Neuronal stem cell (in vitro differentiated cells): ENCODE data around the gene DUSP28.
A peak's percentile ranks its signal among the peaks of the same experiment; 100 is the strongest.

Source experiments
- DNase-seq: peaks from one replicate; pipeline ENCODE4 v3.0.0-alpha.2; 2013; ENCODE audit warnings: low spot score
- H2AFZ ChIP-seq: one replicate; pipeline ENCODE4 v1.6.1; 2013; ENCODE audit warnings: mild to moderate bottlenecking, low read length, inconsistent platforms
- H2AK5ac ChIP-seq: 2 replicates; pipeline ENCODE4 v1.6.1; 2013; ENCODE audit warnings: low read depth, mild to moderate bottlenecking, inconsistent platforms, low read length, moderate library complexity, mixed read lengths
- H2BK120ac ChIP-seq: 2 replicates; pipeline ENCODE4 v1.6.1; 2013; ENCODE audit warnings: low read depth, mild to moderate bottlenecking, inconsistent platforms, low read length, moderate library complexity, mixed read lengths
- H2BK12ac ChIP-seq: one replicate; pipeline ENCODE4 v1.6.1; 2013; ENCODE audit warnings: low read length, inconsistent platforms
- H2BK15ac ChIP-seq: 2 replicates; pipeline ENCODE4 v1.6.1; 2013; ENCODE audit warnings: mild to moderate bottlenecking, low read length, inconsistent platforms, mixed read lengths
- H2BK5ac ChIP-seq: one replicate; pipeline ENCODE4 v1.6.1; 2013; ENCODE audit warnings: inconsistent platforms, mild to moderate bottlenecking, low read length, moderate library complexity
- H3K14ac ChIP-seq: one replicate; pipeline ENCODE4 v1.6.1; 2013; ENCODE audit warnings: low read length, inconsistent platforms
- H3K18ac ChIP-seq: 2 replicates; pipeline ENCODE4 v1.6.1; 2013; ENCODE audit warnings: low read length, inconsistent platforms
- H3K23ac ChIP-seq: 2 replicates; pipeline ENCODE4 v1.6.1; 2013; ENCODE audit warnings: low read depth, mild to moderate bottlenecking, mixed read lengths, low read length, inconsistent platforms; ENCODE audit not compliant: poor library complexity
- H3K27ac ChIP-seq: replicated peaks from 3 replicates; pipeline ENCODE4 v1.5.1; 2013; ENCODE audit warnings: low read length, inconsistent platforms
- H3K27me3 ChIP-seq, 3 experiments: 2 replicates each; pipeline ENCODE4 v1.6.1; 2013; ENCODE audit warnings: low read length in 3 of 3, mild to moderate bottlenecking in 2 of 3, inconsistent platforms in 1 of 3, low read depth in 1 of 3, mixed read lengths in 1 of 3, moderate library complexity in 1 of 3; ENCODE audit not compliant: control insufficient read depth in 3 of 3, insufficient read depth in 3 of 3
- H3K36me3 ChIP-seq, 2 donors: replicated peaks in 1 of 2; 2 replicates each; pipeline ENCODE4 v1.6.1; 2013; ENCODE audit warnings: low read length in 2 of 2; ENCODE audit not compliant: control insufficient read depth in 2 of 2, insufficient read depth in 2 of 2
- H3K4ac ChIP-seq: 2 replicates; pipeline ENCODE4 v1.6.1; 2013; ENCODE audit warnings: inconsistent platforms, mild to moderate bottlenecking, low read length, moderate library complexity
- H3K4me1 ChIP-seq, 2 donors: 1 replicate in 1 of 2; 2 replicates in 1 of 2; pipeline ENCODE4 v1.6.1; 2013; ENCODE audit warnings: low read length in 2 of 2, low read depth in 1 of 2; ENCODE audit not compliant: control insufficient read depth in 2 of 2, insufficient read depth in 1 of 2
- H3K4me2 ChIP-seq: one replicate; pipeline ENCODE4 v1.6.1; 2013; ENCODE audit warnings: mild to moderate bottlenecking, low read length, inconsistent platforms; ENCODE audit not compliant: insufficient read depth, poor library complexity, severe bottlenecking
- H3K4me3 ChIP-seq, 2 donors: 2 replicates each; pipeline ENCODE4 v1.5.1; 2013; ENCODE audit warnings: low read length in 2 of 2, mild to moderate bottlenecking in 2 of 2, inconsistent platforms in 1 of 2, moderate library complexity in 1 of 2
- H3K79me1 ChIP-seq: one replicate; pipeline ENCODE4 v1.6.1; 2013; ENCODE audit warnings: low read depth, mild to moderate bottlenecking, inconsistent platforms, low read length, moderate library complexity
- H3K9ac ChIP-seq: one replicate; pipeline ENCODE4 v1.6.1; 2013; ENCODE audit warnings: mild to moderate bottlenecking, low read depth, low read length, inconsistent platforms; ENCODE audit not compliant: poor library complexity
- H3K9me3 ChIP-seq, 2 donors: replicated peaks in 1 of 2; 2 replicates each; pipeline versions ENCODE3 to v1.6.1; 2013; ENCODE audit warnings: low read length in 2 of 2, mild to moderate bottlenecking in 2 of 2, inconsistent platforms in 1 of 2, low read depth in 1 of 2, mixed read lengths in 1 of 2, moderate library complexity in 1 of 2; ENCODE audit not compliant: control insufficient read depth in 2 of 2, insufficient read depth in 1 of 2
- H4K8ac ChIP-seq: one replicate; pipeline ENCODE4 v1.6.1; 2013; ENCODE audit warnings: low read depth, mild to moderate bottlenecking, inconsistent platforms, low read length, moderate library complexity
- H4K91ac ChIP-seq: one replicate; pipeline ENCODE4 v1.6.1; 2013; ENCODE audit warnings: low read length, low read depth, mild to moderate bottlenecking, inconsistent platforms; ENCODE audit not compliant: poor library complexity
- WGBS, 2 donors: extraction: QIAGEN DNeasy Blood & Tissue Kit; methylation state at CpG; one replicate each; pipeline ENCODE4 v1.1.7; 2013; ENCODE audit warnings: missing lambda C conversion rate in 2 of 2, mixed read lengths in 1 of 2; ENCODE audit not compliant: insufficient read length in 2 of 2, insufficient replicate concordance in 1 of 2; ENCODE audit errors: extremely low coverage in 2 of 2; 5-methylcytosine and 5-hydroxymethylcytosine counted together

DUSP28 gene

GRCh38 chr2:240603081-240603835 is 43.1 kb downstream of the DUSP28 start:
- H3K27me3 ChIP-seq = no peaks in the 10 kb centered on the region
- no peak overlapping the region for H2AFZ ChIP-seq
- H3K27ac ChIP-seq = no peak overlapping the region
- DNase-seq = no peak
- peaks cover 10% of the 10 kb centered on the region in 2 donors for H3K36me3 ChIP-seq
- H2AK5ac ChIP-seq = no peak overlapping the region
- no peak overlapping the region for H2BK12ac ChIP-seq
- H2BK15ac ChIP-seq = no peak overlapping the region
- no peak overlapping the region for H3K4me3 ChIP-seq
- H2BK120ac ChIP-seq = no peak overlapping the region
- H3K9me3 ChIP-seq = no peaks in the 10 kb centered on the region
- WGBS, 2 donors = no CpG with 5 or more reads among the region's 22 CpGs
- H4K8ac ChIP-seq = peak overlapping the region; percentile 65
- no peaks in the 10 kb centered on the region for H3K4me1 ChIP-seq
- H3K4me2 ChIP-seq = no peak overlapping the region
- peaks cover 2% of the 10 kb centered on the region for H3K79me1 ChIP-seq
- H3K23ac ChIP-seq = peak overlapping the region; percentile 31
- no peak overlapping the region for H3K14ac ChIP-seq
- H3K4ac ChIP-seq = no peak overlapping the region
- peak overlapping the region; percentile 28 for H3K18ac ChIP-seq
- H3K9ac ChIP-seq = no peak overlapping the region
- peak overlapping the region; percentile 68 for H2BK5ac ChIP-seq
- H4K91ac ChIP-seq = no peak overlapping the region

- WGBS, 2 donors = no CpG with 5 or more reads among the region's 10 CpGs
- Histone ChIP-seq H2AK5ac (peak overlapping the region; percentile 37), H4K91ac (peak overlapping the region; percentile 12), H2AFZ (peak overlapping the region; percentile 90), H2BK12ac (no peak overlapping the region), H2BK5ac (peak overlapping the region; percentile 68), H3K4ac (no peak overlapping the region), H3K4me2 (no peak overlapping the region), H3K27ac (no peak overlapping the region), H2BK120ac (no peak overlapping the region), H4K8ac (no peak overlapping the region), H3K4me1 (no peaks in the 10 kb centered on the region), H3K36me3 (peaks cover 5 to 7% of the 10 kb centered on the region in 2 donors), H3K27me3 (no peaks in the 10 kb centered on the region), H2BK15ac (no peak overlapping the region), H3K9ac (no peak overlapping the region), H3K4me3 (no peak overlapping the region), H3K14ac (no peak overlapping the region), H3K79me1 (peaks cover 2% of the 10 kb centered on the region), H3K18ac (no peak overlapping the region), H3K23ac (no peak overlapping the region), H3K9me3 (no peaks in the 10 kb centered on the region)
- no peak for DNase-seq
These were observed 43.7 kb downstream of the DUSP28 start for GRCh38 chr2:240603846-240604245.

GRCh38 chr2:240604291-240604938 is 44.3 kb downstream of the DUSP28 start:
- no peak overlapping the region for H3K18ac ChIP-seq
- no peak overlapping the region for H3K14ac ChIP-seq
- no CpG with 5 or more reads among the region's 11 CpGs for WGBS, 2 donors
- H3K4me2 ChIP-seq = no peak overlapping the region
- H3K4ac ChIP-seq = no peak overlapping the region
- no peaks in the 10 kb centered on the region for H3K27me3 ChIP-seq
- no peak overlapping the region for H3K9ac ChIP-seq
- peak overlapping the region in 1 of 2 donors; percentile 41 for H3K4me3 ChIP-seq
- H3K36me3 ChIP-seq = peaks cover 2 to 4% of the 10 kb centered on the region in 2 donors
- no peak for DNase-seq
- H2BK120ac ChIP-seq = no peak overlapping the region
- H2BK5ac ChIP-seq = peak overlapping the region; percentile 68
- H4K91ac ChIP-seq = no peak overlapping the region
- no peak overlapping the region for H2BK15ac ChIP-seq
- no peak overlapping the region for H3K27ac ChIP-seq
- H4K8ac ChIP-seq = no peak overlapping the region
- no peaks in the 10 kb centered on the region for H3K4me1 ChIP-seq
- peak overlapping the region; percentile 37 for H2AK5ac ChIP-seq
- peaks cover 2% of the 10 kb centered on the region for H3K79me1 ChIP-seq
- H3K9me3 ChIP-seq = no peaks in the 10 kb centered on the region
- H2AFZ ChIP-seq = peak overlapping the region; percentile 90
- no peak overlapping the region for H2BK12ac ChIP-seq
- H3K23ac ChIP-seq = no peak overlapping the region

GRCh38 chr2:240604939-240605716 is 45.0 kb downstream of the DUSP28 start:
- H3K36me3 ChIP-seq = peaks cover 0 to 2% of the 10 kb centered on the region in 2 donors
- H3K9me3 ChIP-seq = no peaks in the 10 kb centered on the region
- H3K18ac ChIP-seq = no peak overlapping the region
- H2BK12ac ChIP-seq = no peak overlapping the region
- peak overlapping the region; percentile 23 for H2AK5ac ChIP-seq
- H2BK120ac ChIP-seq = no peak overlapping the region
- no peak overlapping the region for H3K27ac ChIP-seq
- WGBS, 2 donors = no CpG with 5 or more reads among the region's 19 CpGs
- no peak overlapping the region for H3K4me2 ChIP-seq
- H3K4ac ChIP-seq = no peak overlapping the region
- no peak for DNase-seq
- H4K8ac ChIP-seq = no peak overlapping the region
- H3K27me3 ChIP-seq = no peaks in the 10 kb centered on the region
- peak overlapping the region; percentile 90 for H2AFZ ChIP-seq
- H3K23ac ChIP-seq = peak overlapping the region; percentile 69
- H3K9ac ChIP-seq = no peak overlapping the region
- no peaks in the 10 kb centered on the region for H3K4me1 ChIP-seq
- H3K14ac ChIP-seq = no peak overlapping the region
- peak overlapping the region in 1 of 2 donors; percentile 41 for H3K4me3 ChIP-seq
- no peak overlapping the region for H2BK5ac ChIP-seq
- H2BK15ac ChIP-seq = no peak overlapping the region
- peaks cover 2% of the 10 kb centered on the region for H3K79me1 ChIP-seq
- no peak overlapping the region for H4K91ac ChIP-seq
